Measurements from ENCODE around the gene HDGFL2.
A peak's percentile ranks its signal among the peaks of the same experiment; 100 is the strongest.

HDGFL2 gene

DNA sequence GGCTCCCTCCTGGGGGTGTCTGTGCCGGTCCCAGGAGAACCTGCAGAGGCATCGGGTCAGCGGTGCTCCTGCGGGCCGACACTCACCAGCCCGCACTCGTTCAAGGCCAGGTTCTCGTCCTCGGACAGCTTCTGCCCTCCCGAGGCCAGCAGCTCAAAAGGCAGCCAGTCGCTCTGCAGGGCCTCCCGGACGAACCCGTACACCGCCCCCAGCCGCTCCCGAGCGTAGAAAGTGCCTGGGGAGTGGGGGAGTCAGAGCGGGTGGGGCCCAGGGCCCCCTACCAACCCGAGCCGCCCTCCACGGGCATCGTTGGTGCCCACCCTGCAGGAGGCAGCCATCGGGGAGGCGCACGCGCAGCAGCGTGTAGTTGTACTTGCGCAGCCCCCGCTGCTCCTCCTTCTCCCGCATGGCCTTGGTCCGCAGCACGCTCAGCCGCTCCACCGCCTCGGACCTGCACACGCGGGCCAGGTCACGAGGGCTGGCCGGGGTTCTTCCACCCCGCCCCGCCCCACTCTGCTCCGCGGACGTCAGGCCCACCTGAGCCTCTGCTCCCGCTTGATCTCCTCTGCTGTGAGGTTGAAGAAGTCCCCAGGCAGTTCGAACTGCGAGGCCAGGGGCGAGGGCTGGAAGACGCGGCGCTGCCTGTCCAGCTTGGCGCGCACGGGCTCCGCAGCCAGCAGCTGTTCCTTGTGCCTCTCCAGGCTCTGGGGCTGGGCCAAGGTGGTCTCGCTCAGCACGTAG lies 26.0 kb upstream of the HDGFL2 start:
- DNase-seq, result no peak

DNA sequence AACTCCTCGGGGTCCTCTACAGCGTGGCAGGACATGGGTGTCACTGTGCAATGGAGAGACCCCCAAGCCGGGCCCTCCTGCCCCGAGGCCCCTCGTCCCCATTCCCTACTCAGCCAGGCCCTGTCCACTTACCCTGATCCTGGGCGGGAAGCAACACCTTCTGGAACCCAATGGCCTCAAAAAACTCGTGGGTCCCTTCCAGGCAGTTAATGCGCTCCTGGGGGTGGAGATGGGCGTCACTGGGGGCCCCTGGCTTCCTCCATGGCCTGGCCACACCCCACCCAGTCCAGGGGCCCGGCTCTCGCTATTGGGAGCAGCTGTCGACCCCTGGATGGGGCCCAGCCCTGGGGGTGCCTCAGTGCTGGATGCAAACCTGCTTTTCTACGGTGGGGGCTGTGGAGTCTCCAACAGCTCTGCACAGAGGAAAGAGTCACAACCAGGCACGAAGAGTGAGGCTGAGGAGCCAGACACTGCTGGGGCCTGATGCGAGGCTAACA lies 25.3 kb upstream of the HDGFL2 start:
- DNase-seq, result no peak

GRCh38 chr19:4447327-4448146 lies 24.6 kb upstream of the HDGFL2 start:
- DNase-seq, result no peak

DNA sequence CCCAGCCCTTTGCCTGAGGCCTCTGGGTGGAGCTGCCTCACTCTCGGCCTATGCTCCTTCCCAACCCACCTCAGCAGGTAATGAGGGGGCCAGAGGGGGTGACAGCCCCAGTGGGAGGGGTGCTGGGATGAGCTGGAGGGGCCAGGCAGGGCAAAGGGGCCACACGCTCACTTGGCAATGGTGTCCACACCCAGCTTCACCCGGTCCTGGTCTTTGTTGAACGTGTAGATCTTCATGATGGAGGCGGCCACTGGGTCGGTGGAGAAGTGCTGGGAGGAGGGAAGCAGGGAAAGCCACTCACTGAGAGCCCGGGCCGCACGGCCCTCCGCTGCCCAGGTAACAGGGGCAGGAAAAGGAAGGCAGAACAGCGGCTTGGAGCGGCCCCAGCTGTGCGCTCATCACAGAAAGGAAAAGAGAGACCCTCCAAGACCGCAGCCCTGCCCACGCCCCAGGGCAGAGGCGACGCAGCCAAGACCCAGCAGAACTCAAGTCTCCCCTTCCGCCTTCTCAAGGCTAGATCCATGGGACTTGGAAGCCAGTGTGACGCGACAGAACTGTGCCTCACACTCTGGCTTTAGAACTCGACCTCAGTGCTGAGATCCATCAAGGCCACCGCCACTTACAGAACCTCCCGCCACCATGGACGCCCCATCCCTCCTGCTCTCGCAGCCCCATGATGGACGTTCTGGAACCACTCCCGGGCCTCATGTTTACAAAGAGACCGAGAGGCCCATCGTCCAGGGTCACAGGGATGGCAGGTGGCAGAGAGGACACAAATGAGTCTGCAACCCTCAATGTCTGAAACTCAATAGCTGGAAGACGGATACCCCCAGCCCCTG lies 23.7 kb upstream of the HDGFL2 start:
- no peak for DNase-seq

GRCh38 chr19:4449022-4449638 lies 23.0 kb upstream of the HDGFL2 start:
- no peak for DNase-seq

DNA sequence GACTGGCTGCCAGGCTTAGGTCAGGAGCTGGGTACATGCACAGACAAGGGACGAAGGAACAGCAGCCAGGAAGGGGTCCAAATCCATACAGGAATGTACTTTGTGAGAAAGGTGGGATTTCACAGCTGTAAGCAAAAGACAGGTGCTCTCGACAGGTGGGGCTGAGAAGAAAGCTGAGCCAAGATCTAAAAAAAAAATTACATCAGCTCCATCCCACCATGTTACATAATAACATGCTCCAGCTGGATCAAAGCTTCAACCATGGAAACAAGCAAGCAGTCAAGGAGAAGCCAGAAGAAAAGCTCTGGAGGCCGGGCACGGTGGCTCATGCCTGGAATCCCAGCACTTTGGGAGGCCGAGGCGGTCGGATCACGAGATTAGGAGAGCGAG lies 22.5 kb upstream of the HDGFL2 start:
- DNase-seq, result no peak

DNA sequence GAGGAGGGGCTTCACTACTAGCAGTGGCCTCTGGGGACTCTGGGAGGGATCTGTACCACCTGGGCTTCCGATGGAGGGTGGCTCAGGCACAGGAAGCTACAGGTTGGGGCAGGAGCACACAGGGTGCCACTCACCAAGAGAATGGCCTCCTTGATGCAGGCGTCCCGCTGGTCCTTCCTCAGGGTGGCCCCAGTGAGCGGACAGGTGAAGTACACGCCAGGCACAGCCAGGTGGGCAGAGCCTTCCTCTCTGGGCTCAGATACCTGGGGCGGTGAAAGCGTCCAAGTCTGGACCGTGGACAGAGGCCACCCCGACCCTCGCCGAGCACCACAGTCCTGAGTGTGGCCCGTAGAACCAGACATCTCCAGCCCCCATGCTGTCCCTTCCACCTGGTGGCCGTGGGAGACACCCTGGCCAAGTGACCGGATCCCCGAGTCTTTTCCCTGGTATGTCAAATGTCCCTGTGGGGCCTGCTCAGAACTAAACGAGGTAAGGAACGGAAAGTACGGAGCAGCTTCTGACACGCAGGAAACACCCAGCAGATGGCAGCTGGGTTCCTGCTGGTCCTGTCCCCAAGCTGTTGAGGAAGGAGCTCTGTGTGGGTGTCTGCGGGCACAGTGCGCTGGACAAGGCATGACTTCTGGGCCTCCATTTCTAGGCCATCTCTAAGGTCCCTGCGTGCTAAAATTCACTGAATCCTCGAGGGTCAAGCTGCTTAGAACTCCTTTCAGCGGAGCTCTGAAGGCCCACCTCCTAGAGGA lies 19.7 kb upstream of the HDGFL2 start:
- no peak for DNase-seq

GRCh38 chr19:4453232-4454179 lies 18.6 kb upstream of the HDGFL2 start:
- no peak for DNase-seq

- no peak for DNase-seq
Observed at GRCh38 chr19:4454747-4455718, 17.1 kb upstream of the HDGFL2 start.

GRCh38 chr19:4455719-4456475 lies 16.2 kb upstream of the HDGFL2 start:
- DNase-seq, result no peak

- no peak for DNase-seq
Observed at GRCh38 chr19:4456476-4456842, 15.6 kb upstream of the HDGFL2 start.

GRCh38 chr19:4456843-4457653 lies 15.0 kb upstream of the HDGFL2 start:
- peak; percentile 57 for DNase-seq

GRCh38 chr19:4457654-4458395 lies 14.3 kb upstream of the HDGFL2 start, which contains the start of gene UBXN6:
Gene UBXN6 (minus strand): TSS chr19:4457794. CDS start chr19:4457697, 97 bp downstream.
- peak; percentile 99 for DNase-seq

- DNase-seq, result no peak
Observed at GRCh38 chr19:4464815-4465581, 7.1 kb upstream of the HDGFL2 start.

DNA sequence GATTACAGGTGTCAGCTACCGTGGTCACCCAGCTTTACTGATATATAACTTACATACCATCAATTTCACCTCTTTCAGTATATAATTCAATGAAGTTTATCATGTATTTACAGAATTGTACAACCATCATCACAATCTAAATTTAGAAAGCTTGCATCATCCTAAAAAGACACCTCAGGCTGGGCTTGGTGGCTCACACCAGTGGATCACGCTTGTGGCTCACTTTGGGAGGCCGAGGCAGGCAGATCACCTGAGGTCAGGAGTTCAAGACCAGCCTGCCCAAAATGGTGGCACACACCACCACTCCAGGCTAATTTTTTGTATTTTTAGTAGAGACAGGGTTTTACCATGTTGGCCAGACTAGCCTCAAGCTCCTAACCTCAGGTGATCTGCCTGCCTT lies 4.3 kb upstream of the HDGFL2 start:
- DNase-seq, result no peak

Measured in activated CD4-positive, alpha-beta T cell treated with anti-CD3 and anti-CD28 coated beads, Interleukin-2, Interleukin-6, amounts not matched to agents 100 ng/mL and 50 ng/mL, durations not matched to agents 16 hours and 8 hours (primary cell).